ENCODE data around the gene SETD1B. TPM values are rescaled to one million over a fixed set of nuclear protein-coding genes. Genes with fewer than 3 reads are reported as not detected.
"Not testable (repeated sequence)": the region's sequence is repeated elsewhere in the genome, so short reads cannot be mapped to it uniquely, and the experiment has no call there.

The SETD1B gene
- 10 to 100 TPM; 54.5 to 64.1 TPM for total RNA-seq
- total RNA-seq: 48.2 to 55.0 reads per million in 2 donors

GRCh38 chr12:121803861-121804416, at the start of gene SETD1B:
Gene SETD1B (plus strand): TSS chr12:121804009. CDS start chr12:121804738, 729 bp downstream.
- peak within 1 kb of the TSS; percentile 99 for H3K4me3 Mint-ChIP-seq
- H3K36me3 Mint-ChIP-seq (ENCODE audit: low read depth): peaks cover 15% of the 10 kb centered on the region
- H3K27ac Mint-ChIP-seq: peak within 1 kb of the TSS; percentile 99
- no peaks in the 10 kb centered on the region for H3K9me3 ChIP-seq (ENCODE audit: control insufficient read depth, low read length, poor library complexity, severe bottlenecking)
- ATAC-seq: peak; percentile 8
- peaks cover 48% of the 10 kb centered on the region for H3K4me1 Mint-ChIP-seq
- peak; percentile 33 to 43 (median 38) for DNase-seq
- no peaks in the 10 kb centered on the region for H3K27me3 Mint-ChIP-seq

DNA sequence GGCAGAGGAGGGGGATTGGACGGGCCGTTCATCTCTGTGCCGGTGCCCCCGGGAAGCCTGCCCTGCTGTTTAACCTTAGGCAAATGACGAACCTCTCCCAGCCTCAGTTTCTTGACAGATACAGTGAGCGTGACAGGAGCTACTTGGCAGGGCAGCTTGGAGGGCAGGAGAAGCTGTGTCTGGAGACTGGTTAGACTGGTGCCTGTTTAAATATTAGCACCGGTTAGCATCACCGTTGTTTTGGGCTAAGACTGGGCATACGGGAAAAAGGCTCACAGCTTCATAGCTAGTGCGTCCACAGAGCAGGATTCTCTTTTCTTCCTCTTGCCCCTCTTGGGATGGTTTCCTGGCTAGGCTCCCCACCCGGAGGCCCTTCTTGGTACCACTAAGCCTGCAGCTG, 49.0 kb upstream of the SETD1B start:
- Mint-ChIP-seq H3K36me3 (ENCODE audit: low read depth) (no peaks in the 10 kb centered on the region), H3K4me3 (no peak overlapping the region), H3K4me1 (peaks cover 11% of the 10 kb centered on the region), H3K27ac (no peak overlapping the region), H3K27me3 (no peaks in the 10 kb centered on the region)
- ATAC-seq (no peak), DNase-seq (no peak)
- H3K9me3 ChIP-seq (ENCODE audit: control insufficient read depth, low read length, poor library complexity, severe bottlenecking): no peaks in the 10 kb centered on the region

DNA sequence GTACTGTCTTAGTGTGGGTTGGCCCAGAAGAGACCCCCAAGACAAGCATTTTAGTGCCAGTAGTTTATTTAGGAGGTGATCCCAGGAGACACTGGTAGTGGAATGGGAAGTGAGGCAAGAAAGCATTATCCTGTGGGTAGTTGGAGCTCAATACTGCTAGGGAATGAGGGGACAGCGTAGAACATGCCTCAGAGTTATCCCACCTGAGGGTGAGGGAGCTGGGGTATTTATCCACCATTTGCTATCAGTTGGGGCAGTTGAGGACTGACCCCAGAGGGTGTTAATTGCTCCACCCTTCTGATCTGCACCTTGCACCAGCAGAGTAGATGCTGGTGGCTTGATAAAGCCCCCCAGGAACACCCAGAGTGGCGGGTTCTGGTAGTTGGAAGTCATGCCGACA, 48.2 kb upstream of the SETD1B start:
- ATAC-seq: no peak
- Mint-ChIP-seq H3K36me3 (ENCODE audit: low read depth) (no peaks in the 10 kb centered on the region), H3K27me3 (no peaks in the 10 kb centered on the region), H3K4me1 (peaks cover 11% of the 10 kb centered on the region), H3K27ac (peak overlapping the region; percentile 16), H3K4me3 (no peak overlapping the region)
- H3K9me3 ChIP-seq (ENCODE audit: control insufficient read depth, low read length, poor library complexity, severe bottlenecking): no peaks in the 10 kb centered on the region
- DNase-seq: no peak

GRCh38 chr12:121758536-121758935, 45.3 kb upstream of the SETD1B start:
- H3K4me3 Mint-ChIP-seq; H3K27ac Mint-ChIP-seq; H3K36me3 Mint-ChIP-seq (ENCODE audit: low read depth); H3K9me3 ChIP-seq (ENCODE audit: control insufficient read depth, low read length, poor library complexity, severe bottlenecking); DNase-seq; H3K4me1 Mint-ChIP-seq; H3K27me3 Mint-ChIP-seq; ATAC-seq: not testable (repeated sequence)

- no peaks in the 10 kb centered on the region for H3K36me3 Mint-ChIP-seq (ENCODE audit: low read depth)
- H3K27me3 Mint-ChIP-seq: no peaks in the 10 kb centered on the region
- H3K9me3 ChIP-seq (ENCODE audit: control insufficient read depth, low read length, poor library complexity, severe bottlenecking): no peaks in the 10 kb centered on the region
- H3K27ac Mint-ChIP-seq: no peak overlapping the region
- no peak overlapping the region for H3K4me3 Mint-ChIP-seq
- H3K4me1 Mint-ChIP-seq: no peaks in the 10 kb centered on the region
- DNase-seq: no peak
- no peak for ATAC-seq
These were observed 41.5 kb upstream of the SETD1B start for GRCh38 chr12:121762269-121762668.

GRCh38 chr12:121764808-121765207, 39.0 kb upstream of the SETD1B start:
- no peaks in the 10 kb centered on the region for H3K27me3 Mint-ChIP-seq
- ATAC-seq (no peak), DNase-seq (no peak)
- no peaks in the 10 kb centered on the region for H3K4me1 Mint-ChIP-seq
- no peak overlapping the region for H3K4me3 Mint-ChIP-seq
- H3K27ac Mint-ChIP-seq: no peak overlapping the region
- no peaks in the 10 kb centered on the region for H3K9me3 ChIP-seq (ENCODE audit: control insufficient read depth, low read length, poor library complexity, severe bottlenecking)
- no peaks in the 10 kb centered on the region for H3K36me3 Mint-ChIP-seq (ENCODE audit: low read depth)

DNA sequence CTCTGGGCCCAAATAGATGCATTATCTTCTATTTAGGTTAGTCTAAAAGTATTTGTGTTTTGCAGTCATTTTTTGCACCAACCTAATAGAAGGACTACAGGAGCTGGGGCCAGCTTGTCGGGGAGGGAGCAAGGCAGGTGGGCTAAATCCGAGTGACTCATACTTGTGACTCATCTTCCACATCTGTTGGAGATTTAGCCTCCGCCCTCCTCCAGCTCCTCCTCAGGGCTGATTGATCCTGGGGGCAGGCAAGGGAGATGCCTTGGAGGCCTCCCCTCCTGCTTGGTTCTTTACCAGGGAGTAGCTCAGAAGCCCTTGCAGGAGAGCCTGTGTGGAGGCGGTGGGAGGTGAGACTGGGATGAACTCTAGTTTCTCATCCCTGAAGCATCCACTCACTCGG, 38.2 kb upstream of the SETD1B start:
- no peak for ATAC-seq
- Mint-ChIP-seq H3K36me3 (ENCODE audit: low read depth) (no peaks in the 10 kb centered on the region), H3K4me1 (no peaks in the 10 kb centered on the region), H3K4me3 (no peak overlapping the region), H3K27ac (no peak overlapping the region), H3K27me3 (no peaks in the 10 kb centered on the region)
- DNase-seq: no peak
- no peaks in the 10 kb centered on the region for H3K9me3 ChIP-seq (ENCODE audit: control insufficient read depth, low read length, poor library complexity, severe bottlenecking)

DNA sequence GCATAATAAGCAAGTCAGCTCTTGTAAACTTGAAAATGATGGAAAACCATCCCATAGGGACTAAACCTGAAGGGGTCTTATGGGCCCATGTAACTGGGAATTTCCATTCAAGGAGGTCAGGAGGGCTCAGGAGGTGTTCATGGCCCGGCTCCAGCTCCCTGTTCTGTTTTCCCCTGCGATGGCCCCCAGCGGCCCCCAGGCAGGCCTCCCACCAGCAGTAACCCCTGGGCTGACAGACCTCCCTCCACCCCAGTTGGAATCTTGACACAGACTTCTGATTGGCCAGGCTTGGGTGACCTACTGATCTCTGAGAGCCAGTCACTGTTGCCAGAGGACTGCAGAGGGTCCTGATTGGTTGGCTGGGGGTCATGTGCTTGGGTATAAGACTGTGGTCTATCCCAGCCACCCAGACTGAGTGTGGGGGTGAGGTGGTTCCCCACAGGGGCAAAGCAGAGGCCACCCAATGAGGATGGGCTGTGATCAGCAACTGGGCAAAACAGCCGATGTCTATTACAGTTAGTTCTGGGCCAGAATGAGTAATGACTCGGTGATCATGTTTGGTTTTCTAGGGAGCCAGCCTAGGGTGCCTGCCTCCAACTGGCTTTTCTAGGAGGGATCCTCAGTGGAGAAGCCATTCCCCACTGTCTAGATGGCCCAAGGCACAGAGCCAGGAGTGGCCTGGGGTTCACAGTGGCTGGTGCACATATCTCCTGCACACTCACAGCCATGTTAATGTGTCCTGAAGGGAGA, 37.3 kb upstream of the SETD1B start:
- H3K9me3 ChIP-seq (ENCODE audit: control insufficient read depth, low read length, poor library complexity, severe bottlenecking): no peaks in the 10 kb centered on the region
- DNase-seq: no peak
- ATAC-seq: no peak
- H3K27me3 Mint-ChIP-seq: no peaks in the 10 kb centered on the region
- no peaks in the 10 kb centered on the region for H3K4me1 Mint-ChIP-seq
- H3K27ac Mint-ChIP-seq: no peak overlapping the region
- H3K36me3 Mint-ChIP-seq (ENCODE audit: low read depth): no peaks in the 10 kb centered on the region
- no peak overlapping the region for H3K4me3 Mint-ChIP-seq

GRCh38 chr12:121767525-121768016, 36.2 kb upstream of the SETD1B start:
- ATAC-seq (no peak), DNase-seq (no peak)
- Mint-ChIP-seq H3K4me3 (no peak overlapping the region), H3K27me3 (no peaks in the 10 kb centered on the region), H3K36me3 (ENCODE audit: low read depth) (no peaks in the 10 kb centered on the region), H3K27ac (no peak overlapping the region), H3K4me1 (peaks cover 3% of the 10 kb centered on the region)
- no peaks in the 10 kb centered on the region for H3K9me3 ChIP-seq (ENCODE audit: control insufficient read depth, low read length, poor library complexity, severe bottlenecking)

DNA sequence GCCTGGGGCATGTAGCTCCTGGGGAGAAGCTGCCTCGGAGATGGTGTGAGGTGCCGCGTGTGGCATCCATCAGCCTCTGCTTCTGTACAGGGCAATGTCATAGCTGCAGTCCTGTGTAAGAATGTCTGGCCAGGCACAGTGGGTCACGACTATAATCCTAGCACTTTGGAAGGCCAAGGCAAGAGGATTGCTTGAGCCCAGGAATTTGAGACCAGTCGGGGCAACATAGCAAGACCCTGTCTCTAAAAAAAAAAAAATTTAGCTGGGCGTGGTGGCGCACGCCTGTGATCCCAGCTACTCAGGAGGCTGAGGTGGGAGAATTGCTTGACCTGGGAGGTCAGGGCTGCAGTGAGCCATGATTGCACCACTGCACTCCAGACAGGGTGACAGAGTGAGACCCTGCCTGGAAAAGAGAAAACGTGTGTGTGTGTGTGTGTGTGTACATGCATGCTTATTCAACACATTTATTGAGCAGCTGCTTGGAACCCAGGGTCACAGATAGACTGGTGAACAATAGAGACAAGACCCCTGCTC, 34.4 kb upstream of the SETD1B start:
- Mint-ChIP-seq H3K4me3 (no peak overlapping the region), H3K27ac (no peak overlapping the region), H3K36me3 (ENCODE audit: low read depth) (no peaks in the 10 kb centered on the region), H3K27me3 (no peaks in the 10 kb centered on the region), H3K4me1 (peaks cover 9% of the 10 kb centered on the region)
- ATAC-seq: no peak
- H3K9me3 ChIP-seq (ENCODE audit: control insufficient read depth, low read length, poor library complexity, severe bottlenecking): no peaks in the 10 kb centered on the region
- DNase-seq: no peak

DNA sequence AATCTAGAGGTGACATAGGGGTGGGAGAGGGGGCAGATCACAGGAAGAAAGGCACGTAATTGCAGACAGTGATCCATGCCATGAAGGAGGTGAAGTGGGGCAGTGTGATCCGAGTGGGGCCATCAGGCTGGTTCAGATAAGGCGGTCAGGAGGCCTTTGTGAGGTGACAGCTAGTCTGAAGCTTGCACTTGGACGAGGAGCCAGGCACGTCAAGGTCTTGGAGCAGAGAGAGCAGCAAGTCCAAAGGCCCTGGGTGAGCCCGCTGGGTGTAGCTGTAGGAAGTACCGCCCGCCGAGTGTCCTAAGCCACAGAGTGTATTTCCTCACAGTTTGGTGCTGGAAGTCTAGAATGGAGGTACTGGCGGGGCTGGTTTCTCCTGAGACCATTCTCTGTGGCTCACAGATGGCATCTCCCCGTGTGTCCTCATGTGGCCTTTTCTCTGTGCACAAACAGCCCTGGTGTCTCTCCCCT, 33.9 kb upstream of the SETD1B start:
- ATAC-seq (no peak), DNase-seq (no peak)
- Mint-ChIP-seq H3K36me3 (ENCODE audit: low read depth) (no peaks in the 10 kb centered on the region), H3K4me3 (no peak overlapping the region), H3K4me1 (peaks cover 9% of the 10 kb centered on the region), H3K27ac (no peak overlapping the region), H3K27me3 (no peaks in the 10 kb centered on the region)
- no peaks in the 10 kb centered on the region for H3K9me3 ChIP-seq (ENCODE audit: control insufficient read depth, low read length, poor library complexity, severe bottlenecking)

GRCh38 chr12:121770388-121770787, 33.4 kb upstream of the SETD1B start:
- Mint-ChIP-seq H3K4me3 (no peak overlapping the region), H3K27ac (no peak overlapping the region), H3K36me3 (ENCODE audit: low read depth) (no peaks in the 10 kb centered on the region), H3K27me3 (no peaks in the 10 kb centered on the region), H3K4me1 (peaks cover 9% of the 10 kb centered on the region)
- no peaks in the 10 kb centered on the region for H3K9me3 ChIP-seq (ENCODE audit: control insufficient read depth, low read length, poor library complexity, severe bottlenecking)
- ATAC-seq (no peak), DNase-seq (no peak)

DNA sequence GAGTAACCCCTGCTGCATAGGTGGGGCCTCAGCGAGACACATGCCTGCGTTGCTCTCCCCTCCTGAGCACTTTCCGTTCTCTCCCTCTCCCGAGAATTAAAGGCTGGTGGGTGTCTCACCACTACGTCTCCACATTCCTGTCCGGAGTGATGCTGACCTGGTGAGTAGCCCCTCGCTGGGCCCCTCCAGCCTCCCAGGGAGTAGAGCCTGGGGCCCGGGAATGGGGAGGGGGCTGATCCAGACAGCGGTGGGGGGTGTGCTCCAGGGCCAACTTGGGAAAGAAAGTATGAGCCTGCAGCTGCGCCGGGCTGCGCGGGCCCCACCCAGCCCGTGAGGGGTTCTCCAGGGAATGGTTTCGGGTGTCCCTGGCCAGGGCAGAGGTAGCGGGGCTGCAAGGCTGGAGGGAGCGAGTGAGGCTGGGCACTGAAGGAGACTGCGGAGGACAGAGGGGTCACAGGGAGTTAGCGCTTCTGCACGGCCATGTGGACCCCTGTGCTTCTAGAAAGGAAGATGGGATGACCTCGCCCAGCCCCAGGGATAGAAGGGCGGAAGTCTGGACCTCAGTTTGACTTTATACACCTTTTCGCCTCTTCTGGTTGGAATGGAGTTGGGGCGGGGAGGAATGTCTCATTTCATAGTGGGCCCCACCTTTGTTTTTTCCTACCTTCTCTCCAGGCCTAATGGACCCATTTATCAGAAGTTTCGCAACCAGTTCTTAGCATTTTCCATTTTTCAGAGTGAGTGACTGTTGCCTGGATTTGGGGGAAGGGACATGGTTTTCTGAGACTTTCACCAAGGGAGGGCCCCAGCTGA, 32.8 kb upstream of the SETD1B start:
- Mint-ChIP-seq H3K4me3 (no peak overlapping the region), H3K27ac (no peak overlapping the region), H3K36me3 (ENCODE audit: low read depth) (no peaks in the 10 kb centered on the region), H3K4me1 (peaks cover 9% of the 10 kb centered on the region), H3K27me3 (no peaks in the 10 kb centered on the region)
- DNase-seq (no peak), ATAC-seq (no peak)
- no peaks in the 10 kb centered on the region for H3K9me3 ChIP-seq (ENCODE audit: control insufficient read depth, low read length, poor library complexity, severe bottlenecking)

Data from T-helper 17 cell (primary cell).